Stimulated activated CD8-positive, alpha-beta memory T cell treated with anti-CD3 and anti-CD28 coated beads, Interleukin-15, amount 100 ng/mL, for 24 hours (primary cell): ENCODE results near the gene MAST4.

ENCODE experiments used
- DNase-seq: peaks from one replicate; pipeline ENCODE4 v3.0.0-alpha.2; 2020; ENCODE audit warnings: low read depth

Gene MAST4

DNA sequence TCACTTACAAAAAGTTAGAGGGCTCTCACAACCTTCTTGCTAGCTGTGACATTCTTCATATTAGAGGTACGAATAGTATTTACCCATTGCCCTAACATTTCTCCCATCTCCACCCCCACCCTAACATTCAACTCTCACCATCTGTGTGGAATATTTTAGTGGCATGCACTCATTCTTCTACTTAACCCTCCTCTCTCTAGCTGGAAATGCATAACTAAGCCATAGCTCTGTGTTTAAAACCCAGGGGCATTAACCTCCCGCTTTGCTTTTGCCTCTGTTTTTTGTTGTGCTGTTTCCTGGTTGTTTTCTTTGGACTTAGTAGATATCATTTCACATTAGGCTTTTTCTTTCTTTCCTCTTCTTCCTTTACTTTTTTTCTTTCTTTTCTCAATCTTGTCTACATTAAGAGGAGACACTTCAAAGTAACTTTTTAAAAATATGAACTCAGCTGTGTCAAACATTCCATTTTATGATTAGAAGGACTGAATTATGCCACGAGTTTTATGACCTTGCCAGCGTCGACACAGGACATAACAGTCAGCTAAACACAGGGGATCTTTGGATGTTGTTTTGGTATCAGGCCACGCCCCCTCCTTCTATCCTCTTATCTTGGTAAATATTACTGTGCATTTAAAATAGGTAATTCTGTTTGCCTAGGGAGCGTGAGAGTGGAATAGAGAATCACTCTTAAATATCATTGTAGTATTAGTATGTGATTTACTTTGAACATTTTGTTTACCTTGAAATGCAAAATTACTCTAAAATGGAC, 364.4 kb downstream of the MAST4 start:
- DNase-seq, result no peak

DNA sequence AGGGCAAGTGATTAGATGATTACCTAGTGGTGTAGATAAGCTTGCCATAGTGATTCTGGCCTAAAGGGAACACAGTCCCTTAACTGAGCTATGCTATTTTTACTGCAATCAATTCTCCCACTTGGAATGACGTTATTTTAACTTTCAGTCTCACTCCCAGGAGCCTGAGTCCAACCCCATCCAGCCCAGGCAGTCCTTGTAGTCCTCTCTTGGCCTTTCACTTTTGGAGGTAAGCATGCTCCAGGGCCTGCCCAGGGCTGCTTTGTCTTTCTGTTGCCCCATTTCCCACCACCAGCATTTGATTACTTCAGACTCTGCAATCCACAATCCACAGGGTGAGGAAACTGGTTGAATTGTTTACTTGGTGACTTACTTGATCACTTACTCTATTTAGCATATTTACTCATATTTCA, 367.4 kb downstream of the MAST4 start:
- DNase-seq, result no peak

DNA sequence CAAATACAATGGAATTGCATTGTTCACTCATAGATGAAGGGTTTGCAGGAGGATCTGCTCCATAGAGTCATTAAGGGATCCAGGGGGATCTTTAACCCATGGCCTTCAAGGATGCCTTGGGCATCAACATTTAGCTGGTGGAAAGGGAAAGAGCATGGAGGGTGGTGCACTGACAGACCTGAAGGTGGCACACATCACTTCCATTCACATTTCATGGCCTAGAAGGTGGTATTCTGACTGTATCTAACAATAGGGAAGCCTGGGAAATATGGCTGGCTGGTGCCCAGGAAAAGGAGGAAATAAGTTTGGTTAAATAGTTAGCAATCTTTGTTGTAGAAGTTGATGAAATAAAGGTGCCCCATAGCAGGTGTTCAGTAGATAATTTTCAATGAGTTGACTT, 370.2 kb downstream of the MAST4 start:
- DNase-seq, result no peak

DNA sequence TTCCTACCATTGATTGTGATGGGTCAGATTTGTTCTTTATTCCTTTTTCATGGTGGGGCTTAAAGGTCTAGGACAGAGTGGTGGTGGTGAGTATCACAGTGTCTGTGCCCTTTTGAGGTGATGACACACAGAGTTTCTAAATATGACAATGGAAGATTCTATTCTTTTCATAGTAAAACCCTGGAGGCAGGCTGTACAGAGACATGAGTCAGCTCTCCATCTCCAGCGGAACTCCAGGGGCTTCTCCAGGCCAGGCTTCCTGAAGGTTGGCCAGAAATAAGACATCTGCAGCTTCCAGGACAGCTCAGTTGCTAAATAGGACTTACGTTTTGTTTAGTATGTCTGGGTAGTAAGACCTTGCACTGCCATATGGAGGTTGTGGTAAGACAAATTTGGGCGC, 370.9 kb downstream of the MAST4 start:
- DNase-seq, result no peak

DNA sequence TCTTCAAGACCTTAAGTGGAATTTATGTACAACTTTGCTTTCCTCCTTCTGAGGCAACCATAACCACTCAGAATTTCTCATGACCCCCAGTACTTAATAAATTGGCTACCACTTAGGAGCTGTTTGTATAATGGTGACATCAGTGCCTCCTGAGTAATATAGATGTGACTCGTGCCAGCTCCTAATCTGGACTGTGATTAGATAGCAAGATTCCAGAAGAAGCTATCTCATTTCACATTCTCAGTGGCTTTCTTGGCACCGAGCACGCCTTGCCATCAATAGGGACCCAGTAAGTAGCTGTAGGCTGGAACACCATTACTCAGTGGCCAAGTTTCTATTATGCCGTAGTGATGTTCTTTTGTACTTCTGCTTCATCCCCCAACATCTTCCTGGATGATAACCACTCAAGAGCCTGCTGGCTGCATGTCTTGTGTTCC, 371.7 kb downstream of the MAST4 start:
- no peak for DNase-seq

DNA sequence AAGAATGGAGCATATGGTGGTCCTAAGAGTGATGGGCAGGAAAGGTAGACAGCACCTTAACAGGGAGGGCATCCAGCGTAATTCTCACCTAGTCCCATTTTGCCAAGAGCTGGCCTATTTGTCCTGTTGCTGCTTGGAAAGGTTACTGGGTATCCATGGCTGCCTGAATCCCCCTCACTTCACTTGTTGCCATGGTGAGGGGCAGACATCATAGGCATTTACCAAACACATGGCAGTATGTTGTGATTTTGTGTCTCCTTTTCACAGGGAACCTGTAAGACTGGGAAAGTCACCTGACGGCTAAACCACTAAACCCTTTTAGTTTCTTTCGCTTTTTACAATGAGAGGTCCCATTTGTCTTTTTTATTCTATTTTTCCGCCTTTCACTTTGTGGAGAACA, 373.3 kb downstream of the MAST4 start:
- no peak for DNase-seq

DNA sequence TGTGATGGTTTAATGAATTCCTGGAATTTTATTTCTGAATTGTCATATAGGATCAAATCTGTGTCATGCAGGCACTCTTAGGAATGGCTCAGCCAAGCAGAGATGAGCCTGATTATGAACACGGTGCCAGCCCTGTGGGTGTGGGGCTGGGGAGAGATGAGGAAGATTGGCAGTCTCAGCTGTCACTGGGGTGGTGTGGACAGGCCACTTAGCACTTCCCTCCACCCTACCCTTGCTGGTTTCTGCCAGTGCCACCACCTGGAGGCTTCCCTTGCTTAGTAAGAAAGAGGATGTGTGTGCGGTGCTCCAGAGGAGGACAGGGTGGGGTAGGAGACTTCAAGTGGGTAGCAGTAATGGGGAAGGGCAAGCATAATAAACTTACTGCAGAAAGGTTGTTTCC, 373.8 kb downstream of the MAST4 start:
- no peak for DNase-seq

DNA sequence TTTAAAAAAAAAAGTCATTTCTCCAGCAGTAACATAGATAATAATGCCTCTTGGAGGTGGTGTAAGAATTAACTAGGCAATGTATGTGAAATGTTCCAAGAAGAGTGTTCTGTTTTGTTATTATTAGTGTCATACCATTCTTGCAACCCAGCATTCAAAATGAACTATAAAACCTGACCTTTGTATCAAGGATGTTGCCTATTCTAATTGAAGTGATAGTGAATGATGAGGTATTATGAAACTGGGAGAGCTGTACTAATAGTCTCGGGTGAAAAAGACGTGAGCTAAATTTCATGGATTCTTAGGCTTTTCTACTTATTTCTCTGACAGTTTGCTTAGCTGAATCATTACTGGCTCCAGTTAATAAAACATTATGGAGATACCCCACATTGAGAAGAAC, 375.8 kb downstream of the MAST4 start:
- no peak for DNase-seq

DNA sequence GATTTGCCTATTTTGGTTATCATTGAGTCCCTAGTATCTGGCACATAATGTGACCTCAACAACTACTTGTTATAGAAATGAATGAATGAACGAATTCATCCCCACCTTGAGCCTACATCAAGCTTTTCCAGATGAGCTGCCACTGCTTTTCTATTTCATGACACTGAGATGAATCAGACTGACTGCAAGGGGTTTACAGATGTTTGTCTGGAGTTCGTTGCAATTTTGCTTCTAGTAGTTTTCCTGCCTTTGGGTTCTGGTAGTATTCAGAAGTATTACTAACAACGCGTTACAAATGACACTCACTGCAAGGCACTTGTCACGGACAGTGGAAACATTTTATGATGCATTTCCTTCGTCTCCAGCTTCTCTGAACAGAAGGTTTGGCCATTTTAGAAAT, 378.1 kb downstream of the MAST4 start:
- no peak for DNase-seq

DNA sequence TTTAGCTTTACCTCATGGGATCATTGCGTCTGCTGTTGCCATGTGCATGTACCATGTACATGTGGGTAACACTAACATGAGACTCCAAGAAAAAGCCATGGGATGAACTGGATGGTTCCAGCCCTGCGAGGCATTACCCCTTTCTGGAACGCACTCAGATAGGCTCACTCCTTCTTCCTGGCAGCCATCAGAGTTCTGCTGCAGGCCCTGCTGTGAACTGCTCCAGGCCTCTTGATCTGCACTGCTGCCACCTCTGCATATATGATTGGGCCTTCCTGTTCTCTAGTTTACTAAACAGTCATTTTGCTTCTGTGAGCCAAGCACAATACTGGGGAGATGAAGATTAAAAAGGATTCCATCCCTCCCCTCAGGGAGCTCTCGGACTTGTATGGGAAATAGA, 379.9 kb downstream of the MAST4 start:
- no peak for DNase-seq

DNA sequence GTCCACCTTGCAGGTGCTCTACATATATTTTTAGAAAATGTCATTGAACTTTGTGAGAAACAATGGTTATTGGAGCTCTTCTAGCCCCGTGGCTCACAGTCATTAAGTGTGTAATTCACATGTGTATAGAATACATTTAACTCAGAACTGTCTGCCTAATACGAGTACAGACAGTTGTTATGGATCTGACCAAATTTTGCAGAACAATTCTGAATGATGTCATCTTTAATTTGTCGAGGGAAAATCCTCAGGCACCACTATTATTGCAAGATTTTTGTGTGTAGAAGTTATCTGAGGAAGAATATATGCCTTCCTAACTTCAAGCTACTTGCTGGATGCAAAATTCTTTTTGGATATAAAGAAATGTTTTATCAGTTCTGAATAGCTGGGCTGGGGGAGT, 383.5 kb downstream of the MAST4 start:
- DNase-seq, result no peak

DNA sequence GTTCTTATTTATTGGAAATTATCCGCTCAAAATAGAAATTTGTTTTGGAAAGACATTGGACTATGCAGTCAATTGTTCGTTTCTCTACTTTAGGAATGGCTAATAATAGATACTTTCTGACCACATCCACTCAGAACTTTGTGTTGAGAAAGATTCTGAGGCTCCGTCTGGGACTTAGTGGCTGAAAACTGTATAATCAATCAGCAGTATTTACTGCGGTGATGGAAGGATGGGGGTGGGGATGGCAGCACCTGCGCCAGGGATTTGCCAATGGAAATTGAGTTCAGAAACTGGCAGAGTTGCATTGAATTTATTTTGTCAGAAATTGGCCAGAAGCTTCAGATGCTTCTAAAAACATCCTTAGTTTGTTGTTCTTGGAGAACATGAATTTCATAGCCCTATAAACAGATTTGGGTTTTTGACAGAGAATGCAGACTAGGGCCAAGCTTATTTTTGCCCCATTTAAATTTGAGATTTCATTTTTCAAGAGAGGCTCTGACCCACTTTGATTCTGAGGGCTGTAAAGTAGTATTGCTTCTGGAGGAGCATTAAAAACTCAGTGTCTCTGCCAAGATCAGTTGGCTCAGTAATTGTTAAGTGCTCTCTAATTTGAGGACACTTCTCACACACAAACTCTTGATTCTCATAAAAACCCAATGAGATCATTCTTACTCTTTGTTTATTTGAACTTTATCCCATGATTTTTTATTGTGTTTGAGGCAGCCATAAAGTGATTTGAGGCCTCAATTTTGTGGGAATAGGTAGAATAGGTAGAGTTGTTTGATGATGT, 385.3 kb downstream of the MAST4 start:
- DNase-seq, result no peak

DNA sequence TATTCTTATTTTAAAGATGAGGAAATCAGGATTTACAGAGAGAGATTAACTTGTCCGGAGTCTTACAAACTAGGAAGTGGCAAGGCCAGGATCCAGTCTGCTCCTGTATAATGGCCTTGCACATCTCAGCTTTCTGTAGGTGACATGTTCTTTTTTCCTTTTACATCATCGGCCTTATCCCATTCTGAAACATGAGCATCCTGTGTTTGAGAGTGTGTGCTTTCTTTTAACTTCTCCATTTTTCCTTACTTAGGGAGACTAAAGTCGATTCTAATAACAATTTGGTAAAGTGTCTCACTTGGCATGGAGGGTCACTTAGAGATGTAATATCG, 385.8 kb downstream of the MAST4 start:
- no peak for DNase-seq

DNA sequence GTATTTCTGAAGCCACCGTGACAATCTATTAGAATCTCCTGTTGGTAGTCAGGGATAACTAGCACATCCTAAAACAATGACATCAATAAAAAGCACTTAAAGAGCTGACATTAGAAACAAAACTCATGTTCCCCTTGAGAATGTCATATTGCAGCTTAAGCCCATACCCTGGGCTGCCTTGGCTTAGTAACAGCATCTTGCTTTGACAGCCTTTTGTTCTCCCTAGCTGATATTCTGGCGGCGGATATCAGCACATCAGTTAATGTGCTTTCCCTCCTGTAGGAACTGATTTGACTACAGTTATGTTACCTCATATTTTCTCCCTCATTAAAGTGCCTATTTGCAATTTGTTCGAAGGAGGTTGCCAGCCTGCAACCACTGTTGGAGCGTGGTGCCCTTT, 386.3 kb downstream of the MAST4 start:
- DNase-seq, result no peak

DNA sequence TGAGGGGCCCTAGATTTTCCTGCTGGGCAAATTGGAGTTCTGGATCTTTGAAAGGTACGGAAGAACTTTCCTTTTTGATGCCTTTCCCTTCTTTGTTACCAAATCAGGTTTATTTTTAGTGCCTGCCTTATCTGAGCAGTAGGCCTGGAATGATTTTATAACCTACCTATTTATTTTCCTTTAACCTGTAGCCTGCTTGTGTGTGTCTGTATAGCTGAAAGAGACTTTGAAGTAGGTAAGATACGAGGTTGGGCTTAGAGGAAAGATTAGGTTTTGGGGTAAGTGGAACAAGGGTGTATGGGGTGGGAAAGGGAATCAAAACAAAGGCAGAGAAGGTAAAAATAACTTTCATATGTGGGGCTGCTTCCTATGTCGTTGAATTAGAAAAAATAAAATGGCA, 389.2 kb downstream of the MAST4 start:
- DNase-seq, result no peak

DNA sequence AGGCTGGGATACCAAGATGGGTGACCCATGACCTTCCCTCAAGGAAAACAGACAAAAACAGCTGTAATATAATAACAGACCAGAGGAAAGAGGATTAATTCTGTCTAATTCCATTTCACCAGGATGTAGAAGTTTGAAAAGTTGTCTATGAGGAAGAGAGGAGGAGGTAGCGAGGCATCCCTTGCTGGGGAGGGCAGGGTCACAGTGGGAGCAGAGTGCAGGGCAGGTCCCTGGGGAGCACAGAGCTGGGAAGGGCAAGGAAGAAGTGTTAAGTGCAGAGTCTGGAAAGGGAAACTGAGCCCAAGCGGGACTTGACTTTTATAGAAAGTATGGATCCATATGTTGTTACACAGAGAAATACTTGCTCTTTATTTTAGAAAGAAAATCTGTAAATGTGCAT, 389.8 kb downstream of the MAST4 start:
- no peak for DNase-seq

DNA sequence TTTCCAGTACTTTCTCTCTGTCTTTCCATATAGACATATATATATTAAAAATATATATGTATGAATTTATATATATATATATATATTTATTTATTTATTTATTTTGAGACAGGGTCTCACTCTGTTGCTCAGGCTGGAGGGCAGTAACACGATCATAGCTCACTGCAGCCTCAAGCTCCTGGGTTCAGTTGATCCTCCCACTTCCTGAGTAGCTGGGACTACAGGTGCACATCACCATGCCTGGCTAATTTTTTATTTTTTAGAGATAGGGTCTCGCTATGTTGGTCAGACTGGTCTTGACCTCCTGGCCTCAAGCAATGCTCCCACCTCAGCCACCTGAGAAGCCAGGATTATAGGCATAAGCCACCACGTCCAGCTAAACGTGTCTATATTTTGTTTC, 390.3 kb downstream of the MAST4 start:
- no peak for DNase-seq

DNA sequence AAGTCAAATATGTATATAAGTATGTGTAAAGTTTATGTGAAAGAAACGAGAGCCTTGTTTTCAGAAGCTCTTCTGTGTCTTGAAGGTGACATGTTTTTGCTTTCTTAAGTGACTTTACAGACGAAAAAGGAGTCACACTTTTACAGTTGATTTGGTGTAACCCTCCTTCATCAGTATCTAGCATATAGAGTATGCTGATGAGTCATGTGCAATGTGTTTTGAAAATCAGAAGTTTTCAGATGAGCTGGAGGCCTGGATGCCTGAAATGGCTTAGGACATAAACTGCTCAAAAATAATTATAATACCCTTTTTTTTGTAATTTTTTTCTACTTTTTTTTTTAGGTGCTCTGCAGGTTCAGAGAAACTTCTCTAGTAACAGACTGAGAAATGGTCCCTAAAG, 390.9 kb downstream of the MAST4 start:
- no peak for DNase-seq

DNA sequence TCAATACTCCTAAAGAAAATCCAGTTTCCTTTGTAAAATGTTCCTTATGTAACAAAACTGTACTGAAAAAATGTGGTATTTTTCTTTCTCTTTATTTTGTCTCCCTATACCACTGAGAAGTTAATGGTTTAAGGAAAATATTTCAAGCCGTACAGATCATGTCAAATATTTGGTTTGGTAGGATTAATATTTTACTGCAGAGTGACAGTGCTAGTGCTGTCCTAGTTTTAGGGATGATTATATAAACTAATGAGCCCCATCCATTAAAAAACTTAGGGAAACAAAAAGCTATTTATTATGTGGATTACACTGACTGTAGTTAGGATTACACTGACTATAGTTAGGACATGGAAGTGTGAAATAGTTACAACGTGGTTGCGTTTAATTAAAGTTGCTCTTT, 391.3 kb downstream of the MAST4 start:
- DNase-seq, result no peak

DNA sequence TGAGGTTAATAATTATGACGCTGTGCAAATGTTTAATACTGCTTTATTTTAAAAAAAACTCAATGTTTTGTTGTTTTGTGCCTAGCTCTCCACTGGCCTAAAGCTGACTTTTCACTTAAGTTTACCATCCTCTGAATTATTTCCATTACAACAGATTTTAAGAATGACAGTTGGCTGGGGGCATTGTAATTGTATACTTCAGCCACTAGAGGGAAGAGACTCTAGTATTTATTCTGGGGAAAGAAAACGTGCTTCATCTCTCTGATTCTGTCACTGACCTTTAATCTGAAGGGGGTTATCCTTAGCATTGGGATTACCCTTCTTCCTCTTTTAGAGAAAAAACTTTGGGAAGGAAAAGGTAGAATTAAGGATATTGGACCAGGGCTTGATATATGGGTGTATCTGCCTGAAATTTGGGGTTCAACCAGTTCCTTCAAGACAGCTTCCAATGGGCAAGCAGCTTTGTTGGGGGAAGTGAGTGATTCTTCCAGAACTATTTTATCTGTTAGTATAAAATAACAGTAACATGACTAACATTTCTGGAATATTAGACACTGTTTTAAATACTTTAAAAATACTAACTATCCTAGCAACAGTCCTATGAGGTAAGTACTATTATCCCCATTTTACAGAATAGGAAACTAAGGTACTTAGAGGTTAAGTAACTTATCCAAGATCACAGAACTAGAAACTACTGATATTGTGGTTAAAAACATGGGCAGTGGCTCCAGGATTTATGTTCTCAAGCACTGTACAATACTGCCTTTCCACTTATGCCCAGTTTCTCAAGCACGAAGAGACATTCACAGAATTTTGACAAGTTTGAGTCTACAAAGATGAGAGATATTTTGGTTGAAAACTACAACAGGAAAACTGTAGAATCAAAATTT, 392.0 kb downstream of the MAST4 start:
- DNase-seq, result no peak

DNA sequence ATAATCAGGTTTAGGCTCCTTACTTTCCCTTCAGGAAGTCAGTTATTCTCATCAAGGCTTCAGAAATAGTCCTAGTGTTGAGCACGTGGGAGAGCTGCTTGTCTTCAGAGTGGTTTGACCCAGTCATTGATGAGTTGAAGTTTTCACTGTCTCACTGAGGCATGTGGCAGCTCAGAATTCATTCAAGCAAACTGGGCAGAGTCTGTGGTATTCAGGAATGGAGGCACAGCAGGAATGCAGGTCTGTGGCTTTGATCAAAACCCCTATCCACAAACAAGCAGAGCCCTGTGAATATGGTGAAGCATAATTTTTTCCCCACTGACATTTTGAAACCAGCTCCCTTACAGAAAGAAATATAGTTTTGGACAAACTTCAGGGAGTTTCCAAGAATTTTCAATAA, 393.1 kb downstream of the MAST4 start:
- DNase-seq, result no peak

DNA sequence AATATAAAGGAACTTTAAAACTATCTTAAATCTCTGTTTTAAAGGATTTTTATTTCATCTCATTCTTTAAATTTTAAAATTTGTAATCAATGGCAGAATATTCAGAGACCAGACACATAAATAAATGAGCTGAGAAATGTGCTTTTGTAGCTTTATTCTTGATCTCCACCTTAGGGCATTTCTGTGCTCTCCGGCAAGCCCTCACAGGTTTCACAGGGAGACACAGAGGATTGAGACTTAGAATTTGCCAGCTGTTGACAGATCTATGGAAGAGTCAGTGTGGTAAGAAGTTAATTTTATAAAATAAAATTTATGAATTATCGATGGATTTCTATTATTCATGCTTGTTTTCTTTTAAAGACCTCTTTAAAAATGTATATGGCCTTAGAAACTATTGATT, 393.6 kb downstream of the MAST4 start:
- DNase-seq, result no peak

DNA sequence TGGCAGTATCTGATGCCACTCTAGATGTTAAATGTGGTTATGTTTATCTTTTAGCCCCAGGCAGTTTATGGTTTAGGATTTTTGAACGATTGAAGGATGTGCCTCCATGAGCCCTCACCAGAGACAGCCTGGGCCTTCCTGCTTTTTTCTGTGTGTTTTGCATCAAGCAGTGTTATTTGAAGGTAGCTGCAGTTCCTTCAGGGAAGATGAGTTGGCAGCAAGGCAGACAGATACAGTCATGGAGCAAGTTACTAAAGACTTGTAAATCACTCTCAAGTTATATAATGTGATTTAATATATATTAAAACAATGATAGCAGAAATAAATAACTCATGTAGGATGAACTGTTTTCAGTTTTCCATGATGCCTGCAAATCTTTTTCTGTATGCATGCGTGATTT, 395.6 kb downstream of the MAST4 start:
- DNase-seq, result no peak
